T47D (cell line): ENCODE results near the gene CRIP2.

ENCODE experiments used
- DNase-seq, 2 experiments: peaks; one replicate each; pipeline versions ENCODE4 v3.0.0 to v3.0.0-alpha.2; 2011 to 2012; ENCODE audit warnings: low read depth in 1 of 2, low spot score in 1 of 2
- JUND ChIP-seq: IDR thresholded peaks from 2 replicates; pipeline ENCODE4 v1.6.1; 2012; ENCODE audit warnings: low read depth
- in situ Hi-C: cut with HindIII; loops from 2 replicates; pipeline ENCODE4 v1.10.0; 2016; ENCODE audit warnings: low sequenced_read_pairs, low pct_unique_long_range_greater_than_20kb

The CRIP2 gene

DNA sequence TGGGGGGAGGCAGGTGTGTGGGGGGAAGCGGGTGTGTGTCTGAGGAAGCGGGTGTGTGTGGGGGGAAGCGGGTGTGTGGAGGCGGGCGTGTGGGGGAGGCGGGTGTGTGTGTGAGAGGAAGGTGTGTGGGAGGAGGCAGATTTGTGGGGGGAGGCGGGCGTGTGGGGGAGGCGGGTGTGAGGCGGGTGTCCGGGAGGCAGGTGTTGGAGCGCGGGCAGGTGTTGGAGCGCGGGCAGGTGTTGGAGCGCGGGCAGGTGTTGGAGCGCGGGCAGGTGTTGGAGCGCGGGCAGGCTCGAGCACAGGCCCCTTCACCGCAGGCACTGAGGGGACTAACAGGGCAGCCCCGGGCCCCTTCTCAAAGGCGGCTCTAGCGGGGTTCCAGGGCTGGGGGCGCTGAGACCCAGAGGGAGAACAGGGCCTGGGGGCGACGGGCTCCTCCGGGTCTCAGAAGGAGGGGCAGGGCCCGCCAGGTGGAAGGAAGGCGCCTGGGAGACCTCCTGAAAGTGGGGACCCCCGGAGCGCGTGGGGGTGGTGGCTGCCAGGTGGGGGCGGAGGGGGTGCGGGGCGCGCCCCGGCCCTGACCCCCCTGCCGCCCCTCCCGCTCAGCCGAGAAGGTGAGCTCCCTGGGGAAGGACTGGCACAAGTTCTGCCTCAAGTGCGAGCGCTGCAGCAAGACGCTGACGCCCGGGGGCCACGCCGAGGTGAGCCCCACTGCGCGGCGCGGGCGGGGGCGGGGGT, 3.2 kb downstream of the CRIP2 start:
- no peak for DNase-seq
- no peak for TF ChIP-seq JUND
- in situ Hi-C loops, result no loop called here

DNA sequence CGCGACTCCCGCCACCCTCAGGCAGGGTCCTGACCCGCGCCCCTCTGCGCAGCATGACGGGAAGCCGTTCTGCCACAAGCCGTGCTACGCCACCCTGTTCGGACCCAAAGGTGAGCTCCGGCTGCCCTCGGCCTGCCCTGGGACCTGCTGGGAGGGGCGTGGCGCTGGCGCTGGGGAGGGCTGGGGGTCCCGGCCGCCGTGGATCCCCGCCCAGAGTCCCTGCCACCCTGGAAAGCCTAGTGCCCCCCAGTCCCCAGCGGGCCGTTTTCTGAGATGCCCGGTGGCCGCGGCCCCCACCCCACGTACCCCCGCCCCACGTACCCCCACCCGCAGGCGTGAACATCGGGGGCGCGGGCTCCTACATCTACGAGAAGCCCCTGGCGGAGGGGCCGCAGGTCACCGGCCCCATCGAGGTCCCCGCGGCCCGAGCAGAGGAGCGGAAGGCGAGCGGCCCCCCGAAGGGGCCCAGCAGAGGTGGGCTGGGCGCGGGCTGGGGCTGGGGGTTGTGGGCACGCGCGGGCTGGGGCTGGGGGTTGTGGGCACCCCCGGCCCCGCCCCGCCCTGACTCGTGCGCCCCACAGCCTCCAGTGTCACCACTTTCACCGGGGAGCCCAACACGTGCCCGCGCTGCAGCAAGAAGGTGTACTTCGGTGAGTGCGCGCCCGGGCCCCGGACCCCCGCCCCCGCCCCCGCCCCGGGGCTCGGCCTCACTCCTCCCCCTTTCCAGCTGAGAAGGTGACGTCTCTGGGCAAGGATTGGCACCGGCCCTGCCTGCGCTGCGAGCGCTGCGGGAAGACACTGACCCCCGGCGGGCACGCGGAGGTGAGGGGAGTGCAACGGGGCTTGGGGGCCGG, 4.0 kb downstream of the CRIP2 start:
- in situ Hi-C loops, result no loop called here

DNA sequence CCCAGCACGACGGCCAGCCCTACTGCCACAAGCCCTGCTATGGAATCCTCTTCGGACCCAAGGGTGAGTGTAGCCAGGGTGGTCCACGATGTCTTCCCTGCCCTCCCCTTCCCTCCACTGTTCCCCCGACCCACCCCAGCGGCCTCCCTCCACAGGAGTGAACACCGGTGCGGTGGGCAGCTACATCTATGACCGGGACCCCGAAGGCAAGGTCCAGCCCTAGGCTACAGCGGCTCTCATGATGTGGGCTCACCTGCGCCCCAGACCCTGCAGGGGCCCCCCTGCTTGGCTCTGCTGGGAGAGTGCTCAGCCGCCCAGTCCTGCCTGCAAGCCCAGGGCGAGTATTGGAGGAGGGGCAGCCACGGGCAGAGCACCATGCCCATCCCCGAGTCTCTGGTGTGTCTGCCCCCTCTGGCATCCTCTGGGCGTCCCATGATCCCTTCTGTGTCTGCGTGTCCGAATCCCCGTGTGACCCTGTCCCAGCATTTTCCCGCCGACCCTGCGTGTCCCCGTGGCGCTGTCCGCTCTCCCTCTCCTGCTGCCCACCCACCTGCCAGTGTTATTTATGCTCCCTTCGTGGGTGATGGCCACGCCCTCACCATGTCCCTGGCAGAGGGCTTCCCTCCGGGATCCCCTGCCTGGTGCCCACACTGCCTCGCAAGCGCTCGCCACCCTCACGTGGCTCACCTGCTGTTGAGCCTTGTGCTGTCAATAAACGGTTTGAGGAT, 5.0 kb downstream of the CRIP2 start:
- no peak for TF ChIP-seq JUND
- in situ Hi-C loops, result no loop called here
- no peak for DNase-seq

More for the DNA sequence above, 4.0 kb downstream of the CRIP2 start:
- TF ChIP-seq JUND, result no peak
- no peak for DNase-seq

DNA sequence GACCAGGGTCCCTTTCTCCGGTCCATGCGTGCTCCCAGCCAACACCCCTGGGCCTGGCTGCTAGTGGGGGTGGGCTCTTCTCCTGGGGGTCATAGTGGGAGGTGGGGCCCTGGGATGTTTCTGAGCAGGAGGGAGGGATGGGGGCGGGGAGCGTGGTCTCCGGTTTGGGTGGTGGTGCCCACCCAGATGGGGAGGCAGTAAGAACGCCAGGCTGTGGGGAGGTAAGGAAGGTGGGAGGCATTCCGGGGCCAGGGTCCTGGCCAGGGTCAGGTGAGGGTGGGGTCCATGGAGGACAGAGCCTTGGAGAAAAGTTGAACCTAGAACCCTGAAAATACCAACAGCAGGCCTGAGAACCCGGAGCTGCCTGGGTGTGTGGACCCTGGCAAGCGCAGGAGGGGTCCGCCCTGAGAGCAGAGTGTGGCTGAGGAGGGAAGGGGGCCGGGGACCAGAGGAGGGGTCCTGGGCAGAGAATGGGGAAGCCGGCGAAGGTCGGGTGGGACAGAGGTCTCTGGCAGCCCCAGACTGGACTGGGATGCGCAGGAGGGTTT, 5.7 kb downstream of the CRIP2 start:
- TF ChIP-seq JUND, result no peak
- in situ Hi-C loops, result no loop called here
- DNase-seq, result no peak

DNA sequence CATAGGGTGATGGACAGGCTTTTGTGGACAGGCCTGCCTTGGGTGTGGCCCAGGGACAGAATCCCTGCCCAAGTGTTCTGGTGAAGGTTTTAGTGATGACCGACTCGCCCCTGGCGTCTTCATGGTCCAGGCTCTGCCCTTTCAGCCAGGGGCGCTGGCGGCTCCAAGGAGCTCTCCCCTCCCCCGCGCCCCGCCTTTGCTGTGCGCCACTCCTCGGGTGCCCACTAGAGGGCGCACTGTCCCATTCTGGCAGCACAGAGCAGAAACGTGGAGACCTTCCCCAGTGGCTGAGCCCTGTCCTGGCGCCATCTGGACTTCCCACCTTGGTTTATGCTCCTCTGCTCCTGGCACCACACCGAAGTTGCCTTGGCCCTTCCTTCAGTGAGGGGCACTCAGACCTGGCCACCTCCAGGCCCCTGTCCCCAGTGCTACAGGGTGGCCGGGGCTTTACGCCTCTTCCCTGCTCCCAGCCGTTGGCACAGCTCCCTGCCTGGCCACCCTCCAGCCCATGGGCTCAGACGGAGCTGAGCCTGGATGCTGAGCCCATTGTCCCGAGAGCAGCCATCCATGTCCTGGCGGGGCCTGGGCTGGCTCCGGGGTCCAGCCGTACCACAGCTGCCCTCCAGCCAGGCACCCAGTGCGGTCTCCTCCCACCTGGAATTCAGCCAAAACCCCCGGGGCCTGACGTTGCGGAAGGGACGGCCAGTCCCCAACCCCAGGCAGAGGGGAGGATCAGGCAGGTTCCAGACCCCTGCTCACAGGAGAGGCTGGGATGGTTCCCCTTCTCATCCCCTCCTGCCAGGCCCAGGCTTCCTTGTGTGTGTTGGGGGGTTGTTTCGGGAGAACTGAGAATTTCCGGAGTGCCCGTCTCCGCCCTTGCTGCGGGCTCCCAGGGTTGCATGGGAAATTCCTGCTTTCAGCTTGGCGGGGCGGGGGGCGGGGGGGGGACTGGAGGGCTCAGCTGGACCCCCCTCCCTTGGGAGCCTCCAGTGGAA, 6.5 kb downstream of the CRIP2 start:
- peak; percentile 89 to 95 for DNase-seq
- no peak for TF ChIP-seq JUND
- in situ Hi-C loops, result no loop called here

DNA sequence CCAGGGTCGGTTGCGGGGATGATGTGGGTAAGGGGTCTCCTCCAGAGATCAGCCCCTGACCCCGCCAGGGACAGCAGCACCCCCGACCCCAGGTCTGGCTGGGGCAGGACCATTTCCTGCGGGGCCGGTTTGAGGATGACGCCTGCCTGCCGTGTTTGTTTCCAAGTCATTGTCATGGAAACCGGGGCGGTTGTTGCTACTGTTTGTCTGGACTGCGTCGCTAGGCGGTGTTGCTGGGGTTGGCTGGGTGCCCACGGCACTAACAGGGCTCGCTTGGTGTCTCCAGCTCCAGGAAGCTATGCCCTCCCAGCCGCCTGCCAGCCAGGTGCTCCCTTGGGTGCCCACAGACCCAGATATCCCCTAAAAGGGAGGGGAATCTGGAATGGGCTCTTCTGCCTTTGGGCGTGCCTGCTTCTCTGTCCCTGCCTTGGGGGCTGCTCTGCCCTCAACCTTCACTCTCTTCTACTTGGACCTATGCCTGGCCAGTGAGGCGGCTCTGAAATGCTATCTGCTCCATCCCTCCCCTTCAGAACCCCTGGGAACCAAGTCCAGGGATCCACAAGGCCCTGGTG, 7.4 kb downstream of the CRIP2 start:
- DNase-seq, result peak; percentile 94 to 99
- TF ChIP-seq JUND, result no peak
- in situ Hi-C loops, result no loop called here

DNA sequence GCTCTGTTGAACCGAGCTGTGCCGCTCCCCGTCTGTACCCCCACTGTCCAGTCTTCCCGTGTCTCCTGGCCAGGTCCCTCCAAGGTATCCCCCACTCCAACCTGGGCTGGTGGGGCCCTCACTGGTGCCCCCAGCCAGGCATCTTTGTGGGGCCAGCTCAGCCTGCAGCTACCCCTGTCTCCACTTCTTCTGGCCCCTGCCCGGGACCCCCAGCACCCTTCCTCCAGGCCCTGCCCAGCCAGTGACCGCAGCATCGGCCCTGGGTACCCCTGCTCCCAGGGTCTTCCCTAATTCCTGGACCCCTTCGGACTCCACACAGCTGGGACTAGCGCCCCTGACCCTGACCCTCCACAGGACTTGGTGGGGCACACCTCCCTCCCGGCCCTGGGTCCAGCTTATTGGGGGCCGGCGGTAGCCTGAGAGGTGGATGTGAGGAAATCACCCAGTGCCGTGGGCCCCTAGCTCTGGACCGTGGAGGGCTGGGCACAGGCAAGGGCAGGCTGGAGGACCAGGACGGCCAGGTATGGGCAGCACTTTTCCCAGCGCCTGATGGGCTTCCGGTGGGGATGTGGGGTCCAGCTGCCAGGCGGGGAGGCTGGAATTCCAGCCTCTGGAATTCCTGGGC, 8.0 kb downstream of the CRIP2 start:
- in situ Hi-C loops, result no loop called here
- no peak for TF ChIP-seq JUND
- DNase-seq, result no peak

DNA sequence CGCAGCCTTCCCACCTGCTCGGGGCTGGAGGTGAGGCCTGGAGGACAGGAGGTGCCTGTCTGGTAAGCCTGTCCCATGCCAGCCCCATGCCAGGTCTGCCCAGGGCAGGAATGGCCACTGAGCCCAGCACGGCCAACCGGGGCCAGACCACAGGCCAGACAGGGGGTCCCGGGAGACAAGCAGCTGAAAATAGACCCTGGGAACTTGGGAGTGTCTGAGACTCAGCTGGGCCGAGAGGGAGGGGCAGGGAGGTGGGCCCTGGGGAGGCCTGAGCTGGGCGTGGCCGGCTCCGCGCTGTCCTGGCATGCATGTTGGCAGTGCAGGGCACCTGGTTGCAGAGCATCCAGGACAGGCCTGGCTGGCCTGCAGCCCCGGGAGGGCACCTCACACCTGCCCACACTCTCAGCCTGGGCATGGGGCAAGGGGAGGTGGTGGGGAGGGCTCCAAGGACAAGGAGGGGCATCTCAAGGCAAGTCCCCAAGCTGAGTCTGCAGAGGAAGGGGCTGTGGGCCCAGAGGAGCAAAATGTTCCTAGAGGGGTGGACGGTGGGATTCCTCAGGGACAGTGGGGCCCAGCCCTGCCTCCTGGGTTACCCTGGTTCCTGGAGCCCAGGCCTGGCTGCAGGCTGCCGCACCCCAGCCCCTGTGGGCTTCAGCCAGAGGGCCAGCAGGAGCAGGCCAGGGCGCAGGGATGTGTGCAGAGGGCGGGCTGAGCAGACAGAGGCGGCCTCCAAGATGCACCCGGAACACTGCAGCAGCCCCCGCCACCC, 8.9 kb downstream of the CRIP2 start:
- TF ChIP-seq JUND, result no peak
- in situ Hi-C loops, result no loop called here
- no peak for DNase-seq

DNA sequence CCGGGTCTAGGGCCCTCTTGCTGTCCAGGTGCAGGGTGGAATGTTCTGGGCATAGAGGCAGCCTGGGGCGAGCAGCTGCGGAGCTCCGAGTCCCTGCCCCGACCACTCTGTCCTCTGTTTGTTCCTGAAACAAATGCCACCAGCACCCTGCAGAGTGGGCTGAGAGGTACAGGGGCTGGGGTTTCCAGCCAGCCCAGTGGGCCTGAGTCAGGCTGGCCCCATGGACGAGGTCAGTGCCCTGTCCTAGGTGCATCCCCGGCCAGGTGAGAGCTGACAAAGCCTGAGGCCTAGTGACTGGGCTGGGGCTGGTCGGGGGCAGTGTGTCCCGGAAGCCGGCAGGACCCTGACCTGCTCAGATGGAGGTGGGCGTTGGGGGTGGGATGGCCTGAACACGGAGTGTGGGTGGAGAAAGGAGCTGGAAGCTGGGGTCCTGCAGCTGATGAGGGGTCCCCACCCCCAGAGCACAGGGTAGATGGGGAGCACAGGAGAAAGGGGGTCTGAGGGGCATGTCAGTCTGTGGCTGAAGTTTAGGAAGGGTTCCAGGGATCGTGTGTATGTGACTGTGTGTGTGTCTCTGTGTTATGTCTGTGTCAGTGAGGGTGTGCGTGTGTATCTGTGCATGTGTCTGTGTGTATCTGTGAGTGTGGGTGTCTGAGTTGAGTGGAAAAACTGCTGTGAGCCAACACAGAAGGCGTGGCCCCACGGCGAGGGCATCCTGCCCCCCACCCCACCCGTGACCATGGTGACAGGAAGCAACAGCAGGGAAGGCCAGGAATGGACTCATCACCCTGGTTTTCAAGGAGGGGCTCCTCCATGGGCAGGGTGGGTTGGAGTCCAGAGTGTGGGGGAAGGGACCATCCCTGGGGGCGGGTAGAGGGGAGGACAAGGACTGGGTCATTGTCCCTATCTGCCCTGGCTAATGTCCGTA, 9.7 kb downstream of the CRIP2 start:
- in situ Hi-C loops, result no loop called here
- no peak for TF ChIP-seq JUND
- no peak for DNase-seq
